Activated T-cell treated with anti-CD3 and anti-CD28 coated beads for 24 hours (primary cell): ENCODE data around the gene SCUBE1.
A peak's percentile ranks its signal among the peaks of the same experiment; 100 is the strongest.

Experiments used
- DNase-seq: peaks from one replicate; pipeline ENCODE4 v3.0.0-alpha.2; 2020; ENCODE audit warnings: low read depth

SCUBE1 gene

DNA sequence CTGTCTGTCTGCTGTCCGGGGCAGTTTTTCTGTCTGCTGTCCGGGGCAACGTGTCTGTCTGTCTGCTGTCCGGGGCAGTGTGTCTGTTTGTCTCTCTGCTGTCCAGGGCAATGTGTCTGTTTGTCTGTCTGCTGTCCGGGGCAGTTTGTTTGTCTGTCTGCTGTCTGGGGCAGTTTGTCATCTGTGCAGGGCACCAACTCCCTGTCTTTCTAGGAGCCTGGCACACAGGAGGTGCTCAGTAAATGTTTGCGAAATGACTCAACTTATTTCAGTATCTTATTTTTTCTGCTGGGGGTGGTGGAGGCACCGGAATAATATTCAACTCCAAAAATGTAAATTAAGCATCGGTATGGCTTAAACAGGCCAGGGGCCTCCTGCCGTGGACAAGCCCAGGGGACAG is 144.2 kb downstream of the SCUBE1 start:
- DNase-seq, result no peak

DNA sequence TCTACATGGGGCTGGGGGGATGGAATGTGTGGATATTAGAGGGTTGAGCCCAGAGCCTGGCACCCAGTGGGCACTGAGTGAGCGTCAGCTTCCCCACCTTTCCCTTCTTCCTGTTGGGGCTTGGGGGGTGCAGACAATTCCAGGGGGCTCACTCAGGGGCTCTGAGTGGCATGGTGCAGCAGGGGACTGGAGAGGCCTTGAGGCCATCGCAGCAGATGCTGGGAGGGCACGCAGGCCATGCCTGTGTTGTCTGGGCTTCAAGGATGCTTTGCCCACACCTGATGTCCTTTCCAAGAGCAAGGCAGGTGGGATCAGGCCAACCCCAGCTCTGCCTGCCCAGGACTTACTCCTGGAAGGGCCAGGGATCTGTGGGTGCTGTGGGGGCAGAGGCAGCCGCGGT is 145.0 kb downstream of the SCUBE1 start:
- DNase-seq, result no peak

DNA sequence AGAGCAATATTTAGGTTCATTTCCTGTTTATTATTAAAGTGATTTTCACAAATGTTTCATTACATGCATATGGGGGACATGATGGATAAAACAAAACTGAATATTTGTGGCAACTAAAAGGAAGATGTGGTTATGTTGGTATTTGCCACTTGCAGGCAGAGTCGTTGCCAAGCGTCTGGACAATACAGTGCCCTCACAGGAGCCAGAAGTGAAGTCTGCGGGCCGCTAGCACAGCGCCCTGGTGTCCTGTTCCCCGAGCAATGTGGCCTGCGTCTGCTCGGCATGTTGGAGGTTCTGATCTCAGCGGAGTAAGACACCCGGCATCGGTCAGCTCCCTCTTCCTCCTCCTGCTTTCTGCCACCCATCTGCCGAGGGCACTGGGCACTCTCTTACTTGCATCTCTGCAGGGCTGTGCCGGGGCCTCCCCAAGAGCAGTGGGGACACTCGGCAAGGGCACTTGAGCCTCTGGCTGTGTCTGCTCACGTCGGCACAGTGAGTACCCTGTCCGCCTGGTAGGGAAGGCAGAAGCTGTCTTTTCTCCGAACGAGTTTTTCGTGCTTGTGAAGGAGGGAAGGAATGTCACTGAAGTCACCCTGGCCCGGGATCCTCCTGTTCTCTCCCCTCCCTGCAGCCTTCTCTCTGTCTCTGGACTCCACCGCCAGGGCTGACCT is 145.8 kb downstream of the SCUBE1 start:
- DNase-seq, result no peak

DNA sequence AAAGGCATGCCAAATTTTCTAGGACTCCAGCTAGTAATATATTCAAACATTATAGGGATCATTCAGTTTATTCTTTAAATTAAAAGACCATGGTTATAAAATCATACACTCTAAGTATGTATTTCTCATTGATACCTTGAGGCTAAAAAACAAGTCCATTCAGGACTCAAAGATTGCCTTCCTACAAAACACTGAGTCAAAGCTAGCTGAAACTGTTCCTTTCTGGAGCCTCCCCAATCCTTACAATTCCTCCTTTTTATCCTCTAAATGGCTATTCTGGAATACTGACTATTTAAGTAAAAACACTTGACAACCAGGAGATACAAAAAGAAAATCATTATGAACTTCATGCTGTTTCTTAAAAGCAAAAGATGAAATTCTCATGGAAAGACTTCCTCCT is 151.3 kb downstream of the SCUBE1 start:
- DNase-seq, result no peak

DNA sequence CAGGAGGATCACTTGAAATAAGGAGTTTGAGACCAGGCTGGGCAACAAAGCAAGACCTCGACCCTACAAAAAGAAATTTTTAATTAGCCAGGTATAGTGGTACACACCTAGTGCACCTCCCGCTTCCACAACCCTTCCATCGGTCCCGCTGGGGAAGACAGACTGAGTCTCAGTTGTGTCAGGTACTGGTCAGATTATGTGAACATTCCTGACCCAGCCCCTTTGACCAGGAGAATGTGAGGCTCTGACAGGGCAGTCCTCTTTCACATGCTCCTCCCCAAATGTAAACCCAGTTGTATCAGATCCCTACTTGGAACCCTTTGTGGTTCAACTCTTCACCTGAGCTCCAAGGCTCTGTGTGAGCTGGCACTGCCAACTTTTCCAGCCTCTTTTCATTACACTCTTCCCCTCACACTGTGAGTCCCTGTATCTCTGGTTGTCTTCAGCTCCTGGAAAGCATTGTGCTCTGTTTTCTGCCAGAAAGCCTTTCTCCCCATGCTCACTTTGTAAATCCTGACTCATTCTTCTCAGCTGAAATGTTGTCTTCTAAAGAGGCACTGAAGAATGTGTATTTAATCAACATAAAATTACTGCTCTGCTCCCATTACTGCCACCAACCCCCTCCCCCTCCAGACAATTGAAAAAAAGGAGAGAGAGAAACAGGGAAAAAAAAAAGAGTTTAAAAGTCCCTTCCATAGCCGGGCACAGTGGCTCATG is 154.2 kb downstream of the SCUBE1 start:
- DNase-seq, result no peak

DNA sequence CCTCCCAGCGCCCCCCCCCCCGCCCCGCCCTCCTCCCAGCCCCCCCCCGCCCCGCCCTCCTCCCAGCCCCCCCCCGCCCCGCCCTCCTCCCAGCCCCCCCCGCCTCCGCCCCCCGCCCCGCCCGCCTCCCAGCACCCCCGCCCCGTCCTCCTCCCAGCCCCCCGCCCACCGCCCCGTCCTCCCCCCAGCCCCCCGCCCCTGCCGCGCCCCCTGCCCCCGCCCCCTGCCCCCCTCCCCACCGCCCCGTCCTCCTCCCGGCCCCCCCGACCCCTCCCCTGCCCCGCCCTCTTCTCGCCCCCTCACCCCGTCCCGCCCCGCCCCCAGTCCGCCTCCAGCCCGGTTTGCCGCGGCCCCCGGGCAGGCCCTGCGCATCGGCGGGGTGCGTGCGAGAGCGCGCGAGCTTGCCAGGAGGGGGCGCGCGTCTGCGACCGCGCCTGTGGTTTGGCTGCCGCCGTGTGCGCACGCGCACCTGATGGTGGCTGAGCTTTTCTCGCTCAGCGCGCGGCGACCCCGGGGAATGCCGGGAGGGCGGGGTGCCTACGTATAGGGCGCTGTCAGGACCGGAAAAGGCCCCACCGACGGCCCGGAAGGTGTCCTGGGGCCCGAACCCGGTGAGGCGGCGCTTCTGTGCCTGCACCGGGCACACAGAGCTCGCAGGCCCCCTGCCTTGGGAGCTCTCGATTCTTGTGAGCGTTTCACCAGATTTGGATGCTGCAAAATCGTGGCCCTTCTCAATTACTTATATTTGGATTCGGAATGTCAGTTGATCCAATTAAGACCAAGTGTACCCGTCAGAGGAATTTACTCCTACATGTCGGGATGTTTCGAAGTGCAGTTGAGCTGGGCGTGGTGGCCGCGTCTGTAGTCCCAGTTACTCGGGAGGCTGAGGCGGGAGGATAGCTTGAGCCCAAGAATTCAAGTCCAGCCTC is 155.7 kb downstream of the SCUBE1 start:
- DNase-seq, result peak; percentile 97

DNA sequence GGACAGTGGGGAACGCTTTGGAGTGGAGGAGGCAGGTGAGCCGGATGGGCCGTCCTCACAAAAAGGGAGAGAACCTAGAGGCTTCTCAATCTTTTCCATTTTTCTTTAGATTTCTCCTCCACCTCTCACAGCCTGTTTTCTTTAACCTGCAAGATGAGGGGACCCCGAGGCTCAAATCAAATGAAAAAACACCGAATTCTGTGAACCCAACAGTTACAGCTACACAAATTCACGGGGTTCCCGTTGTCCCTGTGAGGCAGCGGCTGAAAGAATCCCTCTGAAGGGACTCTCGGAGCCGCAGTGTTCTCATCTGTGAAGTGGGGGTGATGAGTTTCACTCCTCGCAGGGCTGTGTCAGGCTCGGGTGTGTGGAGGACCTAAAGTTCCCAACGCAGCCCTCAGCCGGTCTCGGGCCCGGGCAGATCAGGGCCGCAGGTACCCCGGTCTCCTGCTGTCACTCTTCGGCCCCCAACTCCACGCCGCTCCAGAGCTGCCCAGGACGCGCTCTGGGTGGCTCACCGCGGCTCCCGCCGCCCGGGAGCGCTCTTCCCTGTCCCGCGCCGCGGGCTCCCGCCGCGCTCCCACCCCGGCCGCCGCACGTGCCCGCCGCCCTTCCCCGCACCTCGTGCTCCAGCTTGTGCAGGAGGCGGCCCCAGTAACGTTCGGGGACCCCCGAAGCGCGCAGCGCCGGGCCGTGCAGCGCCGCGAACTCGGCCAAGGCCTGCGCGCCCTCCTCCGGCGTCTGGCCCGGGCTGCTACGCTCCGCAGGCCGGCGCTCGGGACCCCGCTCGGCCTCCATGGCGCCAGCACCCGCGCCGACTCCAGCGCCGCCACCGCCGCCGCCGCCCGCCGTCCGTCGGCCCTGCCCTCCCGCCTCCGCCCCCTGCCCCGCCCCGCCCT is 156.7 kb downstream of the SCUBE1 start, which contains the start of gene TTLL12:
TSS of gene TTLL12 (minus strand) at position 863 of the 899 bp plus-strand sequence. CDS start at position 798, 65 bp downstream.
- DNase-seq, result peak; percentile 31

DNA sequence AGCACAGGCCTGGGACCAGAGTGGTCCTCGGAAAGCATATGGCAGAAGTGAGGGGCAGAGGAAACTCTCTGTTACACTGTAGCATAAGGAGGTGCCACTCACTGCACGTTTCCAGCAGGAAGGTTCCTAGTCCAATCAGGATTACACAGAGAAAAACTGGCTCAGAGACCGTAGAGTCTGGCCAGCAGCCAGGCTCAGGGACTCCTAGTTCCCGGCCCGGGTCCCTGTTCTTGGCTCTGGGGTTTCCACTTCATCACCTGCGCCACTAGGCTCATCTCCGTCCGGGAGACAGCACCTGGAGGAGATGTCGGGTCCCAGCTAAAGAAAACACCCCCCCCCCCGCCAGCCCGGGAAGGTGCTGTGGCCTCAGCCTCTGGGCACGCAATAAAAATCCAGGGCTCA is 157.3 kb downstream of the SCUBE1 start:
- DNase-seq, result no peak

DNA sequence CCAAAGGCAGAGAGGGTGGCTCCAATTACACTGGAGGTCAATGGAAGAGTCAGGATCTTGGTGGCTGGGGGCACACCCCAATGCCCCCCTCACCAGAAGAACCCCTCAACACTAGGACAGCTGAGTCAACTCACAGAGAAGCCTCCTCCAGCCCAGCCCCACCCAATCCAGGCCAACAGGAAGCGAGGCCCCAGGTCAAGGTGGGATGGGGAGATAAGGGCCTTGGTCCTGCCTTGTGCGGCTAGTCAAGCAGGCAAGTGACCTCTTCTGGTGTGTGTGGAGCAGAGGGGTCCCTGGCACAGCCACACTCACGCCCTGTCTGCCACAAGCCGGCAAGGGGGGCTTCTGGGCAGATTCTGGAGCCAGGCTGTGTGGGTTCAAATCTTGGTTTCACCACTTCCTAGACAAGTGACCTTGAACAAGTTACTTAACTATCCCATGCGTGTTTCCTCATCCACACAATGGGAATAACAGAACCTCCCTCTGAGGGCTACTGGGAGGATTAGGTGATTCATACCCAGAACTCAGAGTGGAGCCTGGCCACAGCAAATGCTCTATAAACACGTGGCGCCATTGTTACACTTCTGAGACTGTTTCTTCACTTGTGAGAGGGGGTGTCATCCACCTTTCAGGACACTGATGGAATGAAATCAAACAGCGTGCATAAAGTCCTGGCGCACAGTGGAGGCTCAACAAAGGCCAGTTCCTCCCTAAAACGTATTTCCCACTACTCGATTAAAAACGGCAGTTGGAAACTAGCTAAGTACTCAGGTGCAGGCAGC is 159.5 kb downstream of the SCUBE1 start:
- DNase-seq, result no peak

DNA sequence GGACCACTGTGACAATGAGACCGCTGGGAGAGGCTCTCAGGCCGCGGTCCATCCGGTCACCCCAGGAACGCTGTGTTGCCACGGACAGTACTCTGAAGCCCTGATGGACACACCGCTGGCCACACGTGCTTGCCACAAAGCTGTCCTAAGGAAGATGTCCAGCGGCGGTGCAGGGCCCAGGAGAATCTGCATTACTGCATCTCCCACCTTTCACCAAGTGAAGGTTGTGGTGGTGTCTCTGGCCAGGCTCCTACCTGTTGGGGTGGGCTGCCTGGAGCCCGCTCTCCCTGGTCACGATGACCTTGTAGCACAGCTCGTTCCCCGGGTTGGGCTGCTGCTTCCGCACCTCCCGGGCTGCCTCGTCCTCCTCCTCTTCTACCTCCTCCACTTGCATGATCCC is 160.4 kb downstream of the SCUBE1 start:
- no peak for DNase-seq

DNA sequence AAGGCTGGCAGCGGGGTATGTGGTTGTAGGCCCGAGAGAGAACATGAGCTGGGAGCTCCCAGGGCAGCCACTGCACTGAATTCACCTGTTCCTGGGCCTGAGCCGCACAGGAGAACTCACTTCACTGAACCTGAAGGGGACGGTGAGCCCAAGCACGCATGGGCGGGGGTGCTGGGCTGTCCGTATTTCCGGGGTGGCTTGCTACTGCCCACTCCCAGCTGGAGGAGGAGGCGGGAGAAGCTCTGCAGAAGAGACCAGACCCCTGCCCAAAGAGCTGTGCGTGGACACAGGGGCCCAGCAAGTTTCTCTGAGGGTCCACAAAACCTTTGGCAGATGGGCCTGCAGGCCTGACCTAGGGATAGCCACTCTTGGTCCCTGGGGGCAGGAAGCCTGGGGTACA is 161.1 kb downstream of the SCUBE1 start:
- no peak for DNase-seq

DNA sequence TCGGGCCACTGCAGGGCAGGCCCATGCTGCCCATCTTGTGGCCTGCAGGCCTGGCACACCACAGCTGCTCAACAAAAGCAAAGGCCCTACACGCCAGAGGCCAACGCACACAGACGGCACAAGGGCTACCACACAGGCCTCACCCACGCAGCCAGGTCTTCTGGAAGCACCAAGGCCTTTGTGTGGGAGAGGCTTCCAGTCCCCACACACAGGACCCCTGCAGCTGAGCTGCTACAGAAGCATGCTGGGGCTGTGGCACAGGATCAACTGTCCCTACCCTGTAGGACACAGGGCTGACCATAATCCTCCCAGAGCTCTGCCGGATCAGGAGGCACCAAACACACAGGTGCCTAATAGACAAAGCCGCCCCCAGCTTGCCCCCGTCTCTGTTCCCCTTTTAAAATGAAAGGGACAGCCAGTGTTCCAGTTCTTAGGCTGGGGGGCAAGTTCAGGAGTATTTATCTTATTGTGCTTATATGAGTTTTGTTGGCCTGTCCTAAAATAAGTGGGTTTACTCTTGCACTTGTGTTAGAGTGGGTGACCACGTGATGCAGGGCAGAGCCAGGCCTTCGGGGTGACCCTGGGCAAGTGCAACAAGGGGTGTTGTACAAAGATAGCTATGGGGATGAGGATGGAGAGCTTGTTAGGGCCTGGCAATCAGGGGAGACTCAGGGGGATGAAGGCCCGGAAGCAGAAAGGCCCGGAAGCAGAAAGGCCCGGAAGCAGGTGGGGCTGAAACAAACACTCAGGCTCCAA is 161.7 kb downstream of the SCUBE1 start:
- no peak for DNase-seq

DNA sequence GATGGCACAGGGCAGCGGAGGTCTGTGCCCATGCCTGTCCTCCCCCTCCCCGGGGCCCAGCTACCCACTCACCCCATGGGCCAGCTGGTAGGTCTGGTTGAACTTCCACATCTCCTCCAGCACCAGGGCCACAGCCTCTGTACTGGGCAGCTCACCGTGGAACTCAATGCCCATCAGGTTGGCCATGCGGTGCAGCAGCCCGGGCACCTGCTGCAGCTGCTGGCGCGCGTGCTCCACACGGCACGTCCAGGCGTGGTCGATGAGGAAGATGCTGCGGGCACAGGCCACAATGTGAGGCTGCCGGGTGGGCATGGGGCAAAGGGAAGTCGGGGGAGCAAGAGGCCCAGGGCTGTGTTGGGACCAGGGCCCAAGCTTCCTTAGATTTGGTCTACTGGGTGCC is 162.5 kb downstream of the SCUBE1 start:
- no peak for DNase-seq

DNA sequence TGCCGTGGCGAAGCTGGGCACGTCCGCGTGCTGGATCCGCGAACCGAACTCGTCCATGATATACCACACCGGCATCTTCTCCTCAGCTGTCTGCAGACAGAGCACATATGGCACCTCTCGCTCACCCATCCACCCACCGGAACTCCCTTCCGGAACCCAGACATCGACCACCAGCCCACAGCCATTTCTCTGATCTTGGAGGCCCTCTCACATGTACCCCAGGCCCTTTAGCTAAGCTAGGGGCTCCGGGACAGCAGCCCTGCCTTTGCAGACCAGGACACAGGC is 163.3 kb downstream of the SCUBE1 start:
- DNase-seq, result no peak

DNA sequence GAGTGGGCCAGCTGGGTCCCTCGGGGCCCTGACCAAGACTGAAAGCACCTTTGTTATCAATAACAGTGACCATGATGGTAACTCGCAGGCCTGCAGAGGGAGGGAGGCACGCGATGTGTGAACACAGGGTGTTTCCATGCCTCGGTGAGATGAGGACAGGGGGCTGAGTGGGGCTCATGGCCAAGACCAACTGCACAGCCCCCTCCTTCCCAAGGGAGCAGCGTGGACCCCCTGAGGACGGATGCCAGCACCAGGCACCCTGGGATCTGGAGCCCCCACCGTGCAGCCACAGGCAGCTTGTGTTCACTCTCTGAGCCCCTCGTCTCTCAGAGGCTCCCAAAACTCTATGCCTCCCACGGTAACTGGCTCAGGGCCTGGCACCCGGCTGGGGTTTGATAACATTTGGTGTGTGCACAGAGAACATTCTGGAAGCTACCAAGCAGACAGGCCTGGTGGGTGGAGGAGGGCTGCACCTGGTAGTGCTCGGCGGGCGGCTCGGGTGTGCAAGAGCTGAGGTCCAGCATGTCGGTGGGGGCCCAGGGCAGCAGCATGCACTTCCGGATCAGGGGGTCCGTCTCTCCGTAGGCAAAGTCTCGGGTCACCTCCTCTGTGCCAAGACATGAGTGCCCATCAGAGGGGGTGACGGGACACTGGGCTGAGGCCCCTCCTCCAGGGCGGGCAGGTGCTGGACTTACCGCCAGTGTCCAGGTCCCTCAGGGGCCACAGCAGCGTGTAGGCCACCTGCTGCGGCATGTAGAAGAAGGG is 163.8 kb downstream of the SCUBE1 start:
- no peak for DNase-seq

DNA sequence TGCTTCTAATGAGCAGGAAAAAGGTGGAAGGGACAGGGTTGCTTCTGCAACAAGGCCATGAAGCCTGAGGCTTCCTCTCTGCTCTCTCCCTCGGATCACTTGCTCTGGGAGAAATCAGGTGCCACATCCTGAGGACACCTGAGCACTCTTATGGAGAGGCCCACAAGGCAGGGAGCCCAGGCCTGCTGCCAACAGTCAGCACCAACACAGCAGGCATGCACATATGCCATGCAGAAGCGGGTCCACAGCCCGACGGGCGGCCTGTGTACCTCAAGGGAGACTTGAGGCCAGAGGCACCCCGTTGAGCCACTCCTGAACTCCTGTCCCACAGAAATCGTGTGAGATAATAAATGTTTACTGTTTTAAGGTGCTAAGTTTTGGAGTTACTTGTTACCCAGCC is 165.7 kb downstream of the SCUBE1 start:
- DNase-seq, result no peak

DNA sequence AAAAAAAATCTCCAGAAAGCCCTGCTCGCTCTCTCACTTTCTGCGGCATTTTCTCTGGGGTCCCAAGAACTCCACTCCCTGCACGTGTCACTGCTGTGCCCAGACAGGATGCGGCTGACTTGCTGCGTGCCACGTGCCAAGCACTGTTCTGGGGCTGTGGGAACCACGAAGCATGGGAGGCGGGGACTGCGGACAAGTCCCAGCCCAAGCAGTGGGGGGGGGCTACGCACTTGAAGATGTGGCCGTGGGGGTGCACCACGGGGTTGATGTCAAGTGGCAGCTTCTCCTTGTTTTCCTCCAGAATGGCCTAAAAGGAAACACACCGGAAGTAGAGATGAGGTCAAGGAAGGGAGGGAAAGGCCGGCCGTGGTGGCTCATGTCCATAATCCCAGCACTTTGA is 167.1 kb downstream of the SCUBE1 start:
- DNase-seq, result no peak

DNA sequence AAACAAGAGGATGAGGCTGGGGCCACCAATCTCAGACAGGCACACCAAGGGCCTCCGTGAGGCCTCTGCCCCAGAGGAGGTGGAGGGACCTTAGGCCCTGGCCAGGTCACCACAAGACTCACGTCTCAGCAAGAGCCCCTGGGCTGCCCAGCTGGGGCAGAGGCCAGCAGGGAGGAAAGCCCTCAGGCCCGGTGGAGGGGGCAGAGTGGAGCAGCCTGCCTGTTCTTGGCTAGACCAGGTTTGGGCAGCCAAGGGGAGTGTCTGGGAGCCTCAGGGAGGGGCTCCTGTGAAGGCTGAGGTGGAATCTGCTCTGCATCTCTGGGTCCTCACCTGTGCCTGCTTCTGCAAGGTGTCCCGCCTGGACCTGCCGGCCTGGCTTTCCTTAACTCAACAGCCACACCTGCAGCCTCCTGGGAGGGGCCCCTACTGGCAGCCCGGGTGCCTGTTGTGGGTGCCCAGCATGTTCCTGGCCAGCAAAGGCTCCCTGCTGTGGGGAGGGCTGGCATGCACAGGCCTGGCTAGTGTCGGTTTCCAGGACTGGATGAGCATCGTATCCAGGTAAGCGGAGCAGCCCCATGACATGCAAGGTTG is 168.1 kb downstream of the SCUBE1 start:
- DNase-seq, result no peak
